ENCODE results near the gene TCERG1L.

Gene TCERG1L

DNA sequence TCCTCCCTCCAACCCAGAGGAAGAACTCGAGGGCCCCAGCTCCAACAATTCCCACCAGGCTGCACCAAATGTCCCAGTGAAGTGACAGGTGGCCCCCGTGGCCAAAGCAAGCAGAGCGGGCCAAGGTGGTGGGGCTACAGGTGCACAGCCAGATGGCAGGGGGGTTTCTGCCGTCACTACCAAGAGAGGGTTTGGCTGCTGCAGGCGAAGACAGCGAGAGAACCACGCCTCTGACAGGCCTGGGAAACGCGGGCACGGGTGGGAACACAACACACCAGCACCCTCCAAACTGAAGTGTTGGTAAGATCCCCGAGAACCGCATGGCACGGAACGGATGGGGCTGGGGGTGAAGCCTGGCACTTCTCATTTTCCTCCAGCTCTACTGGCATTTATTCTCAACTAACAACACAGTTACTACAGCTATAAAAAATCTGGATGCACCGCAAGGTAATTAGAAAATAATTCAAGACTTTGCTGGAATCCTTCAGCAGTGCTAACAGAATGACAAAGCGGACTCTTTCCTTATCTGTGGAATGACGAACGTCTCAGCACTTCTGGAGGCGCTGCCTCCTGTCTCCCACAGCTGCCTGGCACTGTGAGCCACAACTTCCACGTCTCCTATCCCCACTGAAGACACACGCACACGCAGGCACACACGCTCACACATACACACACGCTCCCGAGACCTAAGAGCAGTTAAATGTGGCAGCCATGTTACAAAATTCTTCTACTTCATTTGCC, 167.9 kb downstream of the TCERG1L start:
- no peak overlapping the region for H3K9ac ChIP-seq (ENCODE audit: low read depth, low read length, poor library complexity, severe bottlenecking)
- no peak overlapping the region for H2AFZ ChIP-seq (ENCODE audit: low read length)
- H3K27me3 ChIP-seq (ENCODE audit: insufficient read depth, low read length, poor library complexity, severe bottlenecking) = no peaks in the 10 kb centered on the region
- peaks cover 11% of the 10 kb centered on the region; the same call in 1 of the 2 replicates for H3K9me3 ChIP-seq (ENCODE audit: insufficient read depth, low read depth, low read length)
- H3K4me1 ChIP-seq (ENCODE audit: insufficient read depth, low read length, poor library complexity, severe bottlenecking) = no peaks in the 10 kb centered on the region
- no peaks in the 10 kb centered on the region for H4K20me1 ChIP-seq (ENCODE audit: insufficient read depth, low read length, poor library complexity, severe bottlenecking)
- H3K4me2 ChIP-seq (ENCODE audit: low read depth, low read length, poor library complexity, severe bottlenecking) = no peak overlapping the region
- no peaks in the 10 kb centered on the region for H3K36me3 ChIP-seq (ENCODE audit: insufficient read depth, low read length)
- H3K9me2 ChIP-seq (replicated peaks; ENCODE audit: low read depth, low read length) = no peaks in the 10 kb centered on the region
- TF ChIP-seq EZH2phosphoT487 (IDR thresholded peaks at IDR 0.05; ENCODE audit: borderline replicate concordance) (no peak), CTCF (conservative IDR thresholded peaks at IDR 0.05; ENCODE audit: low read length) (no peak)
- no peaks in the 10 kb centered on the region for H3F3A ChIP-seq (ENCODE audit: low read depth)
- no peak overlapping the region for H3K4me3 ChIP-seq (ENCODE audit: low read length, poor library complexity, severe bottlenecking)
- H3K79me2 ChIP-seq (ENCODE audit: insufficient read depth, low read length) = no peaks in the 10 kb centered on the region

GRCh38 chr10:131142517-131143380, 168.8 kb downstream of the TCERG1L start:
- no peaks in the 10 kb centered on the region for H3K4me1 ChIP-seq (ENCODE audit: insufficient read depth, low read length, poor library complexity, severe bottlenecking)
- no peak overlapping the region for H3K4me3 ChIP-seq (ENCODE audit: low read length, poor library complexity, severe bottlenecking)
- TF ChIP-seq EZH2phosphoT487 (IDR thresholded peaks at IDR 0.05; ENCODE audit: borderline replicate concordance) (no peak), CTCF (conservative IDR thresholded peaks at IDR 0.05; ENCODE audit: low read length) (no peak)
- no peaks in the 10 kb centered on the region for H3K27me3 ChIP-seq (ENCODE audit: insufficient read depth, low read length, poor library complexity, severe bottlenecking)
- H2AFZ ChIP-seq (ENCODE audit: low read length) = no peak overlapping the region
- no peaks in the 10 kb centered on the region for H3K79me2 ChIP-seq (ENCODE audit: insufficient read depth, low read length)
- no peaks in the 10 kb centered on the region for H3K36me3 ChIP-seq (ENCODE audit: insufficient read depth, low read length)
- H3F3A ChIP-seq (ENCODE audit: low read depth) = no peaks in the 10 kb centered on the region
- no peak overlapping the region for H3K9ac ChIP-seq (ENCODE audit: low read depth, low read length, poor library complexity, severe bottlenecking)
- peaks cover 11% of the 10 kb centered on the region; the same call in 1 of the 2 replicates for H3K9me3 ChIP-seq (ENCODE audit: insufficient read depth, low read depth, low read length)
- H3K4me2 ChIP-seq (ENCODE audit: low read depth, low read length, poor library complexity, severe bottlenecking) = no peak overlapping the region
- H4K20me1 ChIP-seq (ENCODE audit: insufficient read depth, low read length, poor library complexity, severe bottlenecking) = no peaks in the 10 kb centered on the region
- H3K9me2 ChIP-seq (replicated peaks; ENCODE audit: low read depth, low read length) = no peaks in the 10 kb centered on the region

GRCh38 chr10:131141645-131142516, 169.6 kb downstream of the TCERG1L start:
- Histone ChIP-seq H3K9ac (ENCODE audit: low read depth, low read length, poor library complexity, severe bottlenecking) (no peak overlapping the region), H3K4me1 (ENCODE audit: insufficient read depth, low read length, poor library complexity, severe bottlenecking) (no peaks in the 10 kb centered on the region), H3K79me2 (ENCODE audit: insufficient read depth, low read length) (no peaks in the 10 kb centered on the region), H3K4me3 (ENCODE audit: low read length, poor library complexity, severe bottlenecking) (no peak overlapping the region), H2AFZ (ENCODE audit: low read length) (no peak overlapping the region), H3F3A (ENCODE audit: low read depth) (no peaks in the 10 kb centered on the region), H3K9me3 (ENCODE audit: insufficient read depth, low read depth, low read length) (peaks cover 16% of the 10 kb centered on the region; the same call in 1 of the 2 replicates), H4K20me1 (ENCODE audit: insufficient read depth, low read length, poor library complexity, severe bottlenecking) (no peaks in the 10 kb centered on the region), H3K27me3 (ENCODE audit: insufficient read depth, low read length, poor library complexity, severe bottlenecking) (no peaks in the 10 kb centered on the region), H3K36me3 (ENCODE audit: insufficient read depth, low read length) (no peaks in the 10 kb centered on the region), H3K9me2 (replicated peaks; ENCODE audit: low read depth, low read length) (no peaks in the 10 kb centered on the region), H3K4me2 (ENCODE audit: low read depth, low read length, poor library complexity, severe bottlenecking) (no peak overlapping the region)
- no peak for TF ChIP-seq CTCF (conservative IDR thresholded peaks at IDR 0.05; ENCODE audit: low read length)
- TF ChIP-seq EZH2phosphoT487 (IDR thresholded peaks at IDR 0.05; ENCODE audit: borderline replicate concordance) = no peak
